ENCODE data around the gene OR1I1.
"Not testable (repeated sequence)": the region's sequence is repeated elsewhere in the genome, so short reads cannot be mapped to it uniquely, and the experiment has no call there.

OR1I1 gene, protein sequence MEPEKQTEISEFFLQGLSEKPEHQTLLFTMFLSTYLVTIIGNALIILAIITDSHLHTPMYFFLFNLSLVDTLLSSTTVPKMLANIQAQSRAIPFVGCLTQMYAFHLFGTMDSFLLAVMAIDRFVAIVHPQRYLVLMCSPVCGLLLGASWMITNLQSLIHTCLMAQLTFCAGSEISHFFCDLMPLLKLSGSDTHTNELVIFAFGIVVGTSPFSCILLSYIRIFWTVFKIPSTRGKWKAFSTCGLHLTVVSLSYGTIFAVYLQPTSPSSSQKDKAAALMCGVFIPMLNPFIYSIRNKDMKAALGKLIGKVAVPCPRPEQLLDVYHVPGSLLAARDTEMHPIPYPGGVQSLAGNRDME

DNA sequence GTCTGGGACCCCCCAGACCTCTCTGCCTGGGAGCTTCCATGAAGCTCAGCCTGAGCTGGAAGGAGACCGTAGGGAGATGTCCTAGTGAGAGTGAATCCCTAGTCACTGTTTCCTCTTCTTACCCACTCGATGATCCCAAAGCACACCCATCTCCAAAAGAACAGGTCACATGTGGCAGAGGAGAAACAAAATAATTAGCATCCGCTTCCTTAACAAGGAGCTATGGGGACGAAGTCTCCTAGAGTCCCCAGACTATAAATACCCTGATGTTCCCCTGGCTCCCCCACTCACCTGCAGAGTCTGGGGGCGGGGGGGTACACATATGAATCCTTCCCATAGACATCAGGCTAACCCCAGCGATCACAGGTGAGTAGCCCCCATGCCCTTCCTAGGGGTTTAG, at the start of gene OR1I1:
OR1I1 (plus strand) TSS at position 301 of the 400 bp plus-strand sequence. CDS start 4,855 bp downstream, outside the sequence.
- in situ Hi-C loops (cut with MboI; ENCODE audit: low sequenced_read_pairs): no loop called here

DNA sequence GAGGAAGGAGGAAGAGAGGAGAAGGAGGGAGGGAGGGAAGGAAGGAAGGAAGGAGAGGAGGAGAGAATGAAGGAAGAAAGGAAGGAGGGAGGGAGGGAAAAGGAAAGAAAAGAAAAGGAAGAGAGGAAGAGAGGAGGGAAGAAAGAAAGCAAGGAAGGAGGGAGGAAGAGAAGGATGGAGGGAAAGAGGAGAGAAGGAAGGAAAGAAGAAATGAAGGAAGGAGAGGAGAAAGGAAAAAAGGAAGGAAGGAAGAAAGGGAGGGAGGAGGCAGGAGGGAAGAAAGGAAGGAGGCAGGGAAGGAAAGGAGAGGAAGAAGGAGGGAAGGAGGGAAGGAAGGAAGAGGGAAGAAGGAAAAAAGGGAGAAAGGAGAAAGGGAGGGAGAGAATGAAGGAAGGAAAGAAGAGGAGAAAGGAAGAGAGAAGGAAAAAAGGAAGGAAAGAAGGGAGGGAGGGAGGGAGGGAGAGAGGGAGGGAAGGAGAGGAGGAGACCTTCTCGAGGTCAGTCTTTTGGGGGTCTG, 46.2 kb upstream of the OR1I1 start:
- in situ Hi-C loops (cut with MboI; ENCODE audit: low sequenced_read_pairs): no loop called here

DNA sequence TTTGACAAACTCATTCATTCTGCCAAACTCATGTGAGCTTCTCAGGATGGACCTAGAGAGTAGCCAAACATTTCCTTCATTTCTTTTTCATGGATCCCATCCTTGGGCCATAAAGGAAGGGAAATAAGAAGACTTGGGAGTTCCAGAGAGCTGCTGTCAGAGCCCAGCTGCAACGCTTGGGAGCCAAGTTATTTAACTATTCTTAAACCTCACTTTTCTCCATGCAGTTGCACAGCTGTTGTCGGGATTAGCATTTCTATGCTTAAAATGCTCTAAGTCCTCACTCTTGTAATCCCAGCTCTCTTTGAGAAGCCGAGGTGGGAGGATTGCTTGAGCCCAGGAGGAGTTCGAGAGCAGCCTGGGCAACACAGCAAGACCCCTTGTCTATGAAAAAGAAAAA, 44.4 kb upstream of the OR1I1 start:
- in situ Hi-C loops (cut with MboI; ENCODE audit: low sequenced_read_pairs): no loop called here

DNA sequence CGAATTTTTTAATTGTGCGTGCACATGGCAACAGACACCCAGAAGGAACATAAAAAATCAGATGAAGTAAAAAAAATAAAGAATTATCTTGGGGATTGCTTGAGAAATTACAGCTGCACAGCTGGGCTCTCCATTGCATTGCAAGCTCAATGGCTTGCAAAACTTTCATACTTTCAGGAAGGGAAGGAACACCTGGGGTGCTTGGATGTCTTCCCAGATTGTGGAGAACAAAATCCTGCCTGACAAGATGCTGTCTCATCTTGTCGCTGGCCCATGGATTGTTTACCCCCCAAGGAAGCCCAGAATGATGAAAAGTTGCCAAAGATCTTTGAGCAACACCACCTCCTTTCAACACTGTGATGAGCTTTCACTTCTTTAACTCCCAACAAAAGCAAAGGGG, 43.7 kb upstream of the OR1I1 start:
- in situ Hi-C loops (cut with MboI; ENCODE audit: low sequenced_read_pairs): no loop called here

DNA sequence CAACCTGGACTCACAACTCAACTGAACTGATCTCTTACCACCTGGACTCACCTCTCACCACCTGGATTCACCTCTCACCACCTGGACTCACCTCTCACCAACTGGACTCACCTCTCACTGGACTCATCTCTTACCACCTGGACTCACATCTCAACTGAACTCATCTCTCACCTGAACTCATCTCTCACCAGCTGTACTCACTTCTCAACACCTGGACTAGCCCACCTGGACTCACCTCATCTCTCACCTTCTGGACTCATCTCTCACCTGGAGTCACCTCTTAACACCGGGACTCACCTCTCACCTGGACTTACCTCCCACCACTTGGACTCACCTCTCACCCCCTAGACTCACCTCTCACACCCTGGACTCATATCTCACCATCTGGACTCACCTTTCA, 40.0 kb upstream of the OR1I1 start:
- in situ Hi-C loops (cut with MboI; ENCODE audit: low sequenced_read_pairs): no loop called here

DNA sequence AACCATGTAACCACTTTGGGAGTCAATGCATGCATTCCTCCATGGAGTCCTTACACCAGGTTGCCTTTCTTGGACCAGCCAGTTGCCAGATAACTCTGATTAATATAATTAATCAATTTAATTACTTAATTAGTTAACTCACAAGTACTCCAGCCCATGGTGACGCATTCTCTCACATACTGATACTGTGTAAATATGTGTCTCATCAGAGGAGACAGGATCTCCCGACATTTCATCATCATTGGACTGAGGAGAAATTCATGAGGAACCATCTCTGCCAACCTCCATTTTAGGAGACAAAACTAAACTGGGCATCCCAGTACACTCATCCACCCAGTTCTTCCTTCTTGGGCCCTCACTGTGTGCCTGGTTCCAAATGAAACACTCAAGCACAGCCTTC, 39.2 kb upstream of the OR1I1 start:
- in situ Hi-C loops (cut with MboI; ENCODE audit: low sequenced_read_pairs): no loop called here

DNA sequence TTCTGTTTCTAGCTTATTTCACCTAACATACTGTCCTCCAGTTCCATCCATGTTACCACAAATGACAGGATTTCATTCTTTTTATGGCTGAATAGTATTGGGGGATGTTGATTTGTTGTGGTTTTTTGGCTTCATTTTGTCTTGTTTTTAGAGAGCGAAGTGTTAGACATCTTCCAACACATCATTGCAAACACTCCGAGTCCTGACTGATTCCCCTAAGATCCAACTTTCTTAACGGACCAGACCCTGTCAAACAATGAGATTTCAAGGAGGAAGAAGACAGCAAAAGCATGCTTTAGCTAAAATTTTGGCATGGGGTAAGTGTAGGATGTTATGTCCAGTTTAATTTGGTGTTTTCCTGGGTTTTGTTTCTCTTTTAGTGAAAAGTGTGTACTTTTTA, 36.5 kb upstream of the OR1I1 start:
- in situ Hi-C loops (cut with MboI; ENCODE audit: low sequenced_read_pairs): no loop called here

DNA sequence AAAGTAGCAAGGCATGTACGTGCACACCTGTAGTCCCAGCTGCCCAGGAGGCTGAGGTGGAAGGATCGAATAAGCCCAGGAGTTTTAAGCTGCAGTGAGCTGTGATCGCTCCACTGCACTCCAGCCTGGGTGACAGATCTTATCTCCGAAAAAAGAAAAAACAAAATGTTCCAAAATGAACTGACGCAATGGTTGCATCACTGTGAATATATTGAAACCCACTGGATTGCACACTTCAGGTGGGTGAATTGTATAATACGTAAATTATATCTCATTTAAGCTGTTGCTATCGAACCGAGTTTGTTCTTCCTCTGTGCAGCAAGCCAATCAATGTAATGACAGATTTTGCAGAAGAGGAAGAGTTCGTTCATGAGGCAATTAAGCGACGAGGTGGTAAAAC, 34.3 kb upstream of the OR1I1 start:
- in situ Hi-C loops (cut with MboI; ENCODE audit: low sequenced_read_pairs): no loop called here

DNA sequence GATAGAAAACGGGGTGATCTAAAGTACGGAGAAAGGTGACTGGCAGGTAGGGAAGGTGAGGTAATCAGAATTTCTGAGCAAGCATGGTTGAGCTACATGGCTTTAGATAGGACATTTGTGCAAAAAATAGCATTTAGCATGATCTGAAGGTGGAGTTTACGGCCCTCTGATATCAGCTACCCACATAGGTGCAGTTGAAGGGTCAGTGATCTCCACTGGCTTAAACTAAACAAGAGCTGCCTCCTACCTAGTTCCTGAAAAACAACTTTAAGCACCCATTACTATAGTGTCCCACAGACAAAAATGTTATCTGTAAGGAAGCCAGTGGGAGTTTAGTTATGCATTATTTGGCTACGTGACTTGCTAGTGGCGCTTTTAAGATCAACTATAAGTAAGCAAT, 33.9 kb upstream of the OR1I1 start:
- in situ Hi-C loops (cut with MboI; ENCODE audit: low sequenced_read_pairs): no loop called here

DNA sequence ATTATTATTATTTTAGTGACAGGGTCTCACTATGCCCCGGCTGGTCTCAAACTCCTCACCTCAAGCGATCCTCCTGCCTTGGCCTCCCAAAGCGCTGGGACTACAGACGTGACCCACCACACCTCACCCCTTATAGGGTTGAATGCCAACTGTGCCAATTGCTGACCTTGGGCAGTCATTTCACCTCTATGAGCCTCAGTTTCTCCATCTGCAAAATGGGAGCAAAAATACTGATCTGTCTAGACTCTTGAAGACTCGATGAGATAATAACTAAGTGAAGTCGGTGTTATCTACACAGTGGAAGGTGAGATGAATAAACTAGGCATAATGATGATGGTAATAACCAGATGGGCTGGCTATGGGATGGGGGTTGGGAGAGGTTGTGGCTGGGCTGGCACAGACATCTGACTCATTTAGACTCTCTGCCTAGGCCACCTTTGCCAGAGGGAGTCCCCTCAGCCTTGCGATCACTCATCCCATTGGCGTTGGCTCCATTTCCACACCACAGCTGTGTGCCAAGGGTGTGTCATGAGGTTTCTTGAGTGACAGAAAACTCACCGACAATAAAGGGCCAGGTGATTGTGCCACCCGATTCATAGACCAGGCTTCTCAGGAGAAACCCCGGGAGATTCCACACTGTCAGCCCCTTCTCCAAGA, 33.0 kb upstream of the OR1I1 start, which contains the start of gene CASP14:
CASP14 (plus strand) TSS at position 596 of the 657 bp plus-strand sequence. CDS start 2,772 bp downstream, outside the sequence.
- in situ Hi-C loops (cut with MboI; ENCODE audit: low sequenced_read_pairs): no loop called here

DNA sequence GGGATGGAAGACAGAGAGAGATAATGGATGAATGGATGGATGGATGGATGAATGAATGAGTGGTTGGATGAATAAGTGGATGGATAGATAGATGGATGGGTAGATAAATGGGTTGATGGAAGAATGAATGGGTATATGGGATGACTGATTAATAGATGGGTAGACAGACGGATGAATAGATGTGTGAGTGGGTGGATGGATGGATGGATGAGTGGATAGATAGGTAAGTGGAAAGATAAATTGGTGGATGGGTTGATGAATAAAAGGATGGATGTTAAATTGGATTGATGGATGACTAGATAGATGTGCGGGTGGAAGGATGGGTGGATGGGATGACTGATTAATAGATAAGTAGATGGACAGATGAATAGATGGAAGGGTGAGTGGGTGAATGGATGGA, 31.4 kb upstream of the OR1I1 start:
- in situ Hi-C loops (cut with MboI; ENCODE audit: low sequenced_read_pairs): no loop called here

DNA sequence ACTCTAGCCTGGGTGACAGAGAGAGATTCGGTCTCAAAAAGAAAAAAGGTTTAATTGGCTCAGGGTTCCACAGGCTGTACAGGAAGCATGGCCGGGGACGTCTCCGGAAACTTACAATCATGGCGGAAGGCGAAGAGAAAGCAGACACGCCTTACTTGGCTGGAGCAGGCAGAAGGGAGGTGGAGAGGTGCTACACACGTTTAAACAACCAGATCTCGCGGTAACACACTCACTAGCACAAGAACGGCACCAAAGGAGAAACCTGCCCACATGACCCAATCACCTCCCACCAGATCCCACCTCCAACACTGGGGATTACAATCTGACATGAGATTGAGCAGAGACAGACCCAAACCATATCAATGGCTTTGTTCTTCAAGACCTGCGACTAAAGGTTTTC, 20.0 kb upstream of the OR1I1 start:
- in situ Hi-C loops (cut with MboI; ENCODE audit: low sequenced_read_pairs): no loop called here

DNA sequence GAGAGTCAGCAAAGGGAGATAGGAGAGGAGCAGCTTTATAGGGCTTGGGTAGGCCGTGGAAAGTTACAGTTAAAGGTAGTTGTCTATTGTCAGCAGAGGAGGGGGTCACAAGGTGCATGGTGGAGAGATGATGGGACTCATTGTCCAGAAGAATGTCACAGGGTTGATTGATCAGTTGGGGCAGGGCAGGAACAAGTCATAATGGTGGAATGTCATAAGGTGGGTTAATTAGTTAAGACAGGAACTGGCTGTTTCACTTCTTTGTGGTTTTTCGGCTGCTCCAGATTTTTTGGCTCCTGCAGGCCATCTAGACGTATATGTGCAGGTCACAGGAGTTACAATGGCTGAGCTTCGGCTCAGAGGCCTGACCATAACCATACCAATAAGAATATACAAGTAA, 11.6 kb upstream of the OR1I1 start:
- in situ Hi-C loops (cut with MboI; ENCODE audit: low sequenced_read_pairs): not testable (repeated sequence)

DNA sequence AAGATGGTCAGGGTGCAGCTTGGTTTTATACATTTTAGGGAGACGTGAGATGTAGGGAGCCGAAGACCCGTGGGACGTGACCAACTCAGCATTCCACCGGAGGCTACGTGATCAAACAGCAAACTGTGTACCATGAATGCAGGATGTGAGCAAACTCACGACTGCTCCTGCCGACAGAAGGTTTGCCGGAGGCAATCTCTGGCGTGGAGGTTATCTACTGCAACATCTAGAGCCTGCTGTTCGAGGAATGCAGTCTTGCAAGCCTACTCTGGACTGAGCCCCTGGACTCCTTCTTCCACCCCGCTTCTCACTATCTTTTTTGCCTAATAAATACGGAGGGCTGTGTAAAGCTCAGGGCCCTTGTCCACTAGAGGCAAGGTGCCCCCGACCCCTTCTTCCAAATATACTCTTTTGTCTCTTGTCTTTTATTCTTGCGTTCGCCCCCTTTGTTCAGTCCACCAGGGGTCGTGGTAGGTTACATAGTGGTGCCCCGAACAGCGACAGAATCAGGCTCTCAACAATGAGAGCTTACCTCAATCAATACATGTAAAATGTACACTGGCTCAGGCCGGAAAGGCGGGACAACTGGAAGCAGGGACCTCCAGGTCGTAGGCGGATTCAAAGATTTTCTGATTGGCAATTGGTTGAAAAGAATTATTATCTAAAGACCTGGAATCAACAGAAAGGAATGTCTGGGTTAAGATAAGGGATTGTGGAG, 8.9 kb upstream of the OR1I1 start:
- in situ Hi-C loops (cut with MboI; ENCODE audit: low sequenced_read_pairs): no loop called here

DNA sequence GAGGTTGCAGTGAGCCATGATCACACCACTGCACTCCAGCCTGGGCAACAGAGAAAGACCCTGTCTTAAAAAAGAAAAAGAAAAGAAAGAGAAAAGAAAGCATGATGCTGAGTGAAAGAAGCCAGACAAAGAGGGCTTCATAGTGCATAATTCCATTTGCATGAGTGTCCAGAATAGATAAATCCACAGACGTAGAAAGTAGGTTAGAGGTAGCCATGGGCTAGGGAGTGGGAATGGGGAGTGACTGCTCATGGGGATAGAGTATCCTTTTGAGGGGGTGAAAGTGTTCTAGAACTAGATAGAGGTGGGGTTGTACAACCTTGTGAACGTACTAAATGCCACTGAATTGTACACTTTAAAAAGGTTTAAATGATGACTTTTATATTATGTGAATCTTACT, 7.6 kb upstream of the OR1I1 start:
- in situ Hi-C loops (cut with MboI; ENCODE audit: low sequenced_read_pairs): no loop called here

DNA sequence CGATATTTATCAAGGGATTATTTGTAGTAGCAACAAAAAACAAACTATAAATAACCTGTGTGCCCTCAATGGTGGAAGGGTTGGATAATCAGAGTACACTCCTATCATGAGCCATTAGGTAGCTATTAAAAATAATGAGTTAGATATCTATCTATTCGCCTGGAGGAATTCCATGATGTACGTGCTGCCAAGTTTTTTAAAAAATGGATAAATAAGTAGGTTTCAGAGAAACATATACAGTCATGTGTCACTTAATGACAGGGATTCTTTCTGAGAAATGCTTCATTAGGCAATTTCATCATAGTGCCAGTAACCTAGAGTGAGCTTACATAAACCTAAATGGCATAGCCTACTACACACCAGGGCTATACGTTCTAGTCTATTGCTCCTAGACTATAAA, 6.2 kb upstream of the OR1I1 start:
- in situ Hi-C loops (cut with MboI; ENCODE audit: low sequenced_read_pairs): no loop called here

DNA sequence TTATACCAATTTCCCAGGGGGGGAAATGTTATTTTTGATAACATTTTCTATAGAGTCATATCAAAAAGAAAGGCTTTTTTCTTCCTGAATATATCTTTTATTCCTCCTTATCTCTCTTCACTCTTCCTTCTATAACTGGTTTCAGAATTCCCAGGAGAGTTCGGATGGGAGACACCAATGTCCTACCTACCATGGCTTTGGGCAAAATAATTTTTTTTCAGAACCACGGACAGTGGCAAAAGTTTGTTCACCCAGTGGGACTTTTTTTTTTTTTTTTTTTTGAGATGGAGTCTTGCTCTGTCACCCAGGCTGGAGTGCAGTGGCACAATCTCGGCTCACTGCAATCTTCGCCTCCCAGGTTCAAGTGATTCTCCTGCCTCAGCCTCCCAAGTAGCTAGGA, 2.0 kb upstream of the OR1I1 start:
- in situ Hi-C loops (cut with MboI; ENCODE audit: low sequenced_read_pairs): not testable (repeated sequence)

DNA sequence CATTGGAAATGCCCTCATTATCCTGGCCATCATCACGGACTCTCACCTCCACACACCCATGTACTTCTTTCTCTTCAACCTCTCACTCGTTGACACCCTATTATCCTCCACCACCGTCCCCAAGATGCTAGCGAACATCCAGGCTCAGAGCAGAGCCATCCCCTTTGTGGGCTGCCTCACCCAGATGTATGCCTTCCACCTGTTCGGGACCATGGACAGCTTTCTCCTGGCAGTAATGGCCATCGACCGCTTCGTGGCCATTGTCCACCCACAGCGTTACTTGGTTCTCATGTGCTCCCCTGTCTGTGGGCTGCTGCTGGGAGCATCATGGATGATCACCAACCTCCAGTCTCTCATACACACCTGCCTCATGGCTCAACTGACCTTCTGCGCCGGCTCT, 5.2 kb downstream of the OR1I1 start:
- in situ Hi-C loops (cut with MboI; ENCODE audit: low sequenced_read_pairs): no loop called here

DNA sequence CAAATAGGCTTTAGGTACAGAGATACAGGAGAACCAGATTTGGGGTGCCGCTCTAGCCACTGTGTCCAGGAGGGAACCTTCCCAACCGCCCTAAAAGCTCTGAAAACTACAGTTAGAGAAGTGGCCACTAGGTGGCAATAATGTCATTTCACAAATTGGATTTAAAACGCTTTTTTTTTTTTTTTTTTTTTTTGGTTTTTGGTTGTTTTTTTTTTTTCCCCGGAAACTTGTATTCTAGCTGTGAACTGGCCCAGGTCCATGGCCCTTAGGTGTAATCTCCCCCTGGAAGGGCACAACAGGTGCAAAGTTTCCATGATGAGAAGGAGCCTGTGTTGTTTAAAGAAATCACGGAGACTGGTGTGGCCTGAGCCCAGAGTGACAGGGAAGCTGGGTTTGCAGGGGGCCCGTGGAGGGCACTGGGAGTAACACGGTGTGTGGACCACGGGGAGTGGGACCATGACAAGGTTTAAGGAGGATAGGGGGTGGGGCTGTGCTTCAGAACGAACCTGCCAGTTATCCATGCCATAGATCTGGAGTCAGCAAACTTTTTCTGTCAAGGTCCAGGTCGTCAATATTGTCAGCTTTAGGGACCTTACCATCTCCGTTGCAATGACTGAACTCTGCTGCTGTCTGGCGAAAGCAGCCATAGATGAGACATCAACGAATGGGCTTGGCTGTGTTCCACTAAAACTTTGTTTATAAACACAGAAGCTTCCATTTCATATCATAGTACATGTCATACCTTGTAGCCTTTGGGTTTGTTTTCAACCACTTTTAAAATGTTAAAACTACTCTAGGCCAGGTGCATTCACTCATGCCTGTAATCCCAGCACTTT, 10.1 kb downstream of the OR1I1 start:
- in situ Hi-C loops (cut with MboI; ENCODE audit: low sequenced_read_pairs): no loop called here

DNA sequence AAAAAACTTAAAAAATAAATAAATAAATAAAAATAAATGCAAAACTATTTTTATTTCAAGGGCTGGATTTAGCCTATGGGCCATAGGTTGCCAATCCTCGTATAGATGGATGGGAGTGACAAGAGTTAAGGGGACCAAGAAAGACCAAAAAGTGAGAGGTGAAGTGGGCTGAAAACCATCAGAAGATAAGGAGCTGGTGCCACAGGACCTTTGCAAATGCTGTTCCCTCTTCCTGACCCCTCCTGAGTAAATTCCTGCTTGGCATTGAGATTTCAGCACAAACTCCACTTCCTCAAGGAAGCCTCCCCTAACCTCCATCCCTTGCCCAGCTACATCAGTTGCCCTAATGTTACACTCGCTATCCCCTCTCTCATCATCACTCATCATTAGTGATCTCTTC, 11.0 kb downstream of the OR1I1 start:
- in situ Hi-C loops (cut with MboI; ENCODE audit: low sequenced_read_pairs): no loop called here

DNA sequence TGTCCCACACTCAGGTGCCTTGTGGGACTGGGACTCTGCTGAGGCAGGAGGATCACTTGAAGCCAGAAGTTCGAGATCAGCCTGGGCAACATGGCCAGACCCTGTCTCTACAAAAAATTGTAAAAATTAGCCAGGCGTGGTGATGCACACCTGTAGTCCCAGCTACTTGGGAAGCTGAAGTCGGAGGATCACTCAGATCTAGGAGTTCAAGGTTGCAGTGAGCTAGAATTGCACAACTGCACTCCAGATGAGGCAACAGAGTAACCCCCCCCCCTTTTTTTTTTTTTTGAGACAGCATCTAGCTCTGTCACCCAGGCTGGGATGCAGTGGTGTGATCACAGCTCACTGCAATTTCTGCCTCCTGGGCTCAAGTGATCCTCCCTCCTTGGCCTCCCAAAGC, 14.2 kb downstream of the OR1I1 start:
- in situ Hi-C loops (cut with MboI; ENCODE audit: low sequenced_read_pairs): no loop called here

Data from HL-60/S4 treated with phorbol 12-myristate 13-acetate at 8.2 ng/mL for 4 days and 3 days (cell line).